ENCODE data around the gene MPO. TPM values are rescaled to one million over a fixed set of nuclear protein-coding genes. Genes with fewer than 3 reads are reported as not detected.

MPO gene
- total RNA-seq, 1 experiment from 2014 or later, result not detected

DNA sequence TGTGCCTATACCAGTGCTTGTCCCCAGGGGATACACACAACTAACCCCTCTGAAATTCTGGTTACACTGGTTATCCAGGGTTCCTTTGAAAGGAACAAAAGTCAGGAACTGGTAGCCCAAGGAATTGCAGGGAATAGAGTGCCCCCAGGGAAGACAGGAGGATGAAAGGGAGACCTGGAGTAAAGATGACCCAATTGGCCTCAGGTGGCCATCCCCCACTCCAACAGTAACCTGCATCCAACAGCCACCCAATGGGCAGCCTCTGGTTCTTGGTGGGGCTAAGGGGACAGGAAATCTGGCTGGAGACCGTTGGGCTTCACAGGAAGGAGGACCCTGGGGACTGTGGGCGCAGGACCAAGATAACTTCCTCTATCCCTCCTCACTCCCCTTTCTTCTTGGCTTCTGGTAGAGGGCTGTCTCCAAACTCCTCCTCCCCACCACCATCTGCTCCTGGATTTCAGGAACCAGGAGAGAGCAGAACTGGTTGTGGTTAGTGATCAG lies 826 bp upstream of the MPO start:
- no peak overlapping the region for H4K91ac ChIP-seq (ENCODE audit: insufficient read length, low read depth, low read length)
- no CpG with 5 or more reads among the region's 2 CpGs for WGBS (ENCODE audit: extremely low coverage, insufficient read length, low lambda C conversion rate)
- H2BK12ac ChIP-seq (ENCODE audit: insufficient read length, low read depth, low read length), result no peak overlapping the region
- TF ChIP-seq, protein P1, sequence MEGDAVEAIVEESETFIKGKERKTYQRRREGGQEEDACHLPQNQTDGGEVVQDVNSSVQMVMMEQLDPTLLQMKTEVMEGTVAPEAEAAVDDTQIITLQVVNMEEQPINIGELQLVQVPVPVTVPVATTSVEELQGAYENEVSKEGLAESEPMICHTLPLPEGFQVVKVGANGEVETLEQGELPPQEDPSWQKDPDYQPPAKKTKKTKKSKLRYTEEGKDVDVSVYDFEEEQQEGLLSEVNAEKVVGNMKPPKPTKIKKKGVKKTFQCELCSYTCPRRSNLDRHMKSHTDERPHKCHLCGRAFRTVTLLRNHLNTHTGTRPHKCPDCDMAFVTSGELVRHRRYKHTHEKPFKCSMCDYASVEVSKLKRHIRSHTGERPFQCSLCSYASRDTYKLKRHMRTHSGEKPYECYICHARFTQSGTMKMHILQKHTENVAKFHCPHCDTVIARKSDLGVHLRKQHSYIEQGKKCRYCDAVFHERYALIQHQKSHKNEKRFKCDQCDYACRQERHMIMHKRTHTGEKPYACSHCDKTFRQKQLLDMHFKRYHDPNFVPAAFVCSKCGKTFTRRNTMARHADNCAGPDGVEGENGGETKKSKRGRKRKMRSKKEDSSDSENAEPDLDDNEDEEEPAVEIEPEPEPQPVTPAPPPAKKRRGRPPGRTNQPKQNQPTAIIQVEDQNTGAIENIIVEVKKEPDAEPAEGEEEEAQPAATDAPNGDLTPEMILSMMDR (conservative IDR thresholded peaks at IDR 0.05), result no peak
- no peak overlapping the region for H3K27ac ChIP-seq (ENCODE audit: insufficient read length, low read depth, low read length)
- Mint-ChIP-seq H3K4me1 (peaks cover 22 to 28% of the 10 kb centered on the region in 2 experiments), H3K27ac (no peak overlapping the region), H3K27me3 (ENCODE audit: low read depth) (peaks cover 14% of the 10 kb centered on the region), H3K9me3 (no peaks in the 10 kb centered on the region), H3K4me3 (no peak overlapping the region), H3K36me3 (ENCODE audit: insufficient read depth in 1 of 3, low read depth in 3 of 3) (no peaks in the 10 kb centered on the region; a peak in 1 of 7 replicates)
- H3K4me1 ChIP-seq (ENCODE audit: insufficient read depth, low read length), result peaks cover 3% of the 10 kb centered on the region; the same call in 1 of the 2 replicates
- H3K23ac ChIP-seq (ENCODE audit: insufficient read length, low read depth, low read length), result no peak overlapping the region
- H3K23me2 ChIP-seq (ENCODE audit: insufficient read length, low read depth, low read length, poor library complexity, severe bottlenecking), result no peaks in the 10 kb centered on the region
- H3K14ac ChIP-seq (ENCODE audit: insufficient read depth, low read length), result no peak overlapping the region
- DNase-seq, result no peak
- no peak overlapping the region for H2AK5ac ChIP-seq (ENCODE audit: insufficient read length, low read length)
- H3K4me2 ChIP-seq (ENCODE audit: insufficient read depth, insufficient read length, low read length), result no peak overlapping the region
- H3K4ac ChIP-seq (ENCODE audit: low read depth, low read length), result no peak overlapping the region
- no peak overlapping the region for H2BK5ac ChIP-seq (ENCODE audit: insufficient read length, low read length)
- no peaks in the 10 kb centered on the region for H3K27me3 ChIP-seq (ENCODE audit: insufficient read depth, low read length)
- no peak overlapping the region for H4K8ac ChIP-seq (replicated peaks; ENCODE audit: insufficient read length, low read depth, low read length)
- no peak overlapping the region for H2BK20ac ChIP-seq (ENCODE audit: low read depth, low read length, poor library complexity, severe bottlenecking)
- no peak overlapping the region for H3T11ph ChIP-seq (ENCODE audit: low read length)
- H2BK15ac ChIP-seq (ENCODE audit: low read depth, low read length), result no peak overlapping the region
- H3K56ac ChIP-seq (ENCODE audit: insufficient read length, low read depth, low read length), result no peak overlapping the region
- no peak overlapping the region for H2AFZ ChIP-seq (ENCODE audit: low read length)
- H4K5ac ChIP-seq (ENCODE audit: insufficient read length, low read depth, low read length), result no peak overlapping the region
- no peaks in the 10 kb centered on the region for H4K20me1 ChIP-seq (ENCODE audit: control insufficient read depth, insufficient read depth, insufficient read length)
- no peaks in the 10 kb centered on the region for H3K79me2 ChIP-seq (ENCODE audit: insufficient read depth, low read length)
- H3K9ac ChIP-seq (ENCODE audit: extremely low read depth, insufficient read length, low read length), result no peak overlapping the region
- H3K9me3 ChIP-seq (ENCODE audit: control insufficient read depth, low read depth, low read length), result no peaks in the 10 kb centered on the region
- no peak overlapping the region for H3K18ac ChIP-seq (ENCODE audit: insufficient read length, low read depth, low read length)
- no peaks in the 10 kb centered on the region for H3K79me1 ChIP-seq (ENCODE audit: insufficient read depth, low read depth, low read length, poor library complexity, severe bottlenecking)
- H2BK120ac ChIP-seq (ENCODE audit: low read depth, low read length, poor library complexity, severe bottlenecking), result no peak overlapping the region
